Activated CD4-positive, alpha-beta T cell treated with anti-CD3 and anti-CD28 coated beads, Interleukin-2, Interleukin-4, amounts not matched to agents 100 ng/mL and 50 ng/mL, durations not matched to agents 16 hours and 8 hours (primary cell): ENCODE measurements around the gene GPHN.

Source experiments
- DNase-seq: peaks from one replicate; pipeline ENCODE4 v3.0.0-alpha.2; 2020; ENCODE audit warnings: low spot score

GPHN gene

GRCh38 chr14:66600416-66600815, 92.5 kb downstream of the GPHN start:
- no peak for DNase-seq

- no peak for DNase-seq
Measured at GRCh38 chr14:66601932-66602578, 94.1 kb downstream of the GPHN start.

GRCh38 chr14:66603945-66604344, 96.0 kb downstream of the GPHN start:
- DNase-seq: no peak

GRCh38 chr14:66606826-66607225, 98.9 kb downstream of the GPHN start:
- no peak for DNase-seq

GRCh38 chr14:66610154-66610563, 102.2 kb downstream of the GPHN start:
- DNase-seq: peak; percentile 25

GRCh38 chr14:66613344-66613743, 105.4 kb downstream of the GPHN start:
- no peak for DNase-seq

- DNase-seq: no peak
Measured at GRCh38 chr14:66619952-66620351, 112.0 kb downstream of the GPHN start.

GRCh38 chr14:66623838-66624237, 115.9 kb downstream of the GPHN start:
- DNase-seq: no peak

GRCh38 chr14:66624336-66624937, 116.5 kb downstream of the GPHN start:
- DNase-seq: peak; percentile 39

GRCh38 chr14:66628636-66629035, 120.7 kb downstream of the GPHN start:
- no peak for DNase-seq

GRCh38 chr14:66629499-66629898, 121.6 kb downstream of the GPHN start:
- no peak for DNase-seq

GRCh38 chr14:66634876-66635275, 126.9 kb downstream of the GPHN start:
- no peak for DNase-seq

- DNase-seq: no peak
Measured at GRCh38 chr14:66635435-66635834, 127.5 kb downstream of the GPHN start.

GRCh38 chr14:66636240-66636639, 128.3 kb downstream of the GPHN start:
- no peak for DNase-seq

- DNase-seq: peak; percentile 9
Measured at GRCh38 chr14:66638689-66639088, 130.7 kb downstream of the GPHN start.

GRCh38 chr14:66641861-66642635, 134.1 kb downstream of the GPHN start:
- DNase-seq: no peak

GRCh38 chr14:66643344-66643743, 135.4 kb downstream of the GPHN start:
- DNase-seq: no peak

- no peak for DNase-seq
Measured at GRCh38 chr14:66645716-66646115, 137.8 kb downstream of the GPHN start.

- DNase-seq: peak; percentile 74
Measured at GRCh38 chr14:66649498-66649897, 141.6 kb downstream of the GPHN start.

- DNase-seq: peak; percentile 76
Measured at GRCh38 chr14:66650491-66650911, 142.6 kb downstream of the GPHN start.

- no peak for DNase-seq
Measured at GRCh38 chr14:66651536-66652220, 143.7 kb downstream of the GPHN start.

GRCh38 chr14:66652525-66653106, 144.7 kb downstream of the GPHN start:
- no peak for DNase-seq
